ENCODE results near the gene SLC18A2.

DNA sequence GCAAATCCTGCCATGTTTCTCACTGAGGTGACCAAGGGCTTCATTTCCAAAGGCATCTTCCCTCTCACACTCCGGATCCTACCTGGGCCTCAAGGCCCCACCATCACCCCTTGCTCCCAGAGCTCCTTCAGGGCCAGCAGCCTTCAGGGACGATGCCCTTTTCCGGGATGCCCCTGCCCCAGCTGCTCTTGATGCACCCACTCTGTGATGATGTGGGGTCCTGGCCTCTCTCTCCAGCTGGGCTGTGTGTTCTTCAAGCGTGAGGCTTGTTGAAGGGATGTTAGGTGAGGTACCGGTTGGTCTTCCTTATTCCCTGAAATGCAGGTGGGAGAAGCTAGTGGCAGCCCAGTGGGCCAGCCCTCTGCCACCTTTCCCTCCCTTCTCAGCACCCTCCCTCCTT is 18.4 kb upstream of the SLC18A2 start:
- TF ChIP-seq, protein P1, sequence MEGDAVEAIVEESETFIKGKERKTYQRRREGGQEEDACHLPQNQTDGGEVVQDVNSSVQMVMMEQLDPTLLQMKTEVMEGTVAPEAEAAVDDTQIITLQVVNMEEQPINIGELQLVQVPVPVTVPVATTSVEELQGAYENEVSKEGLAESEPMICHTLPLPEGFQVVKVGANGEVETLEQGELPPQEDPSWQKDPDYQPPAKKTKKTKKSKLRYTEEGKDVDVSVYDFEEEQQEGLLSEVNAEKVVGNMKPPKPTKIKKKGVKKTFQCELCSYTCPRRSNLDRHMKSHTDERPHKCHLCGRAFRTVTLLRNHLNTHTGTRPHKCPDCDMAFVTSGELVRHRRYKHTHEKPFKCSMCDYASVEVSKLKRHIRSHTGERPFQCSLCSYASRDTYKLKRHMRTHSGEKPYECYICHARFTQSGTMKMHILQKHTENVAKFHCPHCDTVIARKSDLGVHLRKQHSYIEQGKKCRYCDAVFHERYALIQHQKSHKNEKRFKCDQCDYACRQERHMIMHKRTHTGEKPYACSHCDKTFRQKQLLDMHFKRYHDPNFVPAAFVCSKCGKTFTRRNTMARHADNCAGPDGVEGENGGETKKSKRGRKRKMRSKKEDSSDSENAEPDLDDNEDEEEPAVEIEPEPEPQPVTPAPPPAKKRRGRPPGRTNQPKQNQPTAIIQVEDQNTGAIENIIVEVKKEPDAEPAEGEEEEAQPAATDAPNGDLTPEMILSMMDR (IDR thresholded peaks at IDR 0.05) = no peak
- no peak for TF ChIP-seq POLR2A (IDR thresholded peaks at IDR 0.05)

Measured in Peyer's patch (tissue), 4 donors.